MM.1S (cell line): ENCODE data around the gene TRIM59.

Experiments
- DNase-seq: peaks from one replicate; pipeline ENCODE4 v3.0.0-alpha.2; 2015
- H2AFZ ChIP-seq: fragments of 300-600 bp; sonication (generic); 2 replicates; pipeline ENCODE4 v1.6.0; 2016; ENCODE audit warnings: antibody characterized with exemption, low read length
- H3F3A ChIP-seq: fragments of 300-600 bp; sonication (generic); 2 replicates; pipeline ENCODE4 v1.6.1; 2016; ENCODE audit warnings: mild to moderate bottlenecking, antibody characterized with exemption, low read length, moderate library complexity, mixed read lengths; ENCODE audit not compliant: insufficient read depth
- H3K27ac ChIP-seq: fragments of 300-600 bp; sonication (generic); 2 replicates; pipeline ENCODE4 v1.5.1; 2016; ENCODE audit warnings: mild to moderate bottlenecking, low read length
- H3K27me3 ChIP-seq: fragments of 300-600 bp; sonication (generic); replicated peaks from 2 replicates; pipeline ENCODE4 v1.6.0; 2016; ENCODE audit warnings: low read length; ENCODE audit not compliant: insufficient read depth
- H3K36me3 ChIP-seq: fragments of 300-600 bp; sonication (generic); replicated peaks from 2 replicates; pipeline ENCODE4 v1.6.1; 2016; ENCODE audit warnings: mild to moderate bottlenecking, low read length, mixed read lengths; ENCODE audit not compliant: insufficient read depth
- H3K4me1 ChIP-seq: fragments of 300-600 bp; sonication (generic); 2 replicates; pipeline ENCODE4 v1.6.1; 2016; ENCODE audit warnings: low read length, mixed read lengths
- H3K4me2 ChIP-seq: fragments of 300-600 bp; sonication (generic); 2 replicates; pipeline ENCODE4 v1.6.0; 2016; ENCODE audit warnings: low read depth, low read length
- H3K4me3 ChIP-seq: fragments of 300-600 bp; sonication (generic); 2 replicates; pipeline ENCODE4 v1.5.1; 2016; ENCODE audit warnings: low read length, mixed read lengths
- H3K79me2 ChIP-seq: fragments of 300-600 bp; sonication (generic); 2 replicates; pipeline ENCODE4 v1.6.1; 2016; ENCODE audit warnings: mixed run types, low read length, mixed read lengths
- H3K9ac ChIP-seq: fragments of 300-600 bp; sonication (generic); 2 replicates; pipeline ENCODE4 v1.6.1; 2016; ENCODE audit warnings: low read length, mixed read lengths
- H3K9me2 ChIP-seq: fragments of 300-600 bp; sonication (generic); replicated peaks from 2 replicates; pipeline ENCODE4 v1.6.1; 2016; ENCODE audit warnings: mild to moderate bottlenecking, low read length, mixed read lengths; ENCODE audit not compliant: insufficient read depth
- H3K9me3 ChIP-seq: fragments of 300-600 bp; sonication (generic); replicated peaks from 2 replicates; pipeline ENCODE4 v1.6.1; 2016; ENCODE audit warnings: mild to moderate bottlenecking, low read length, mixed read lengths; ENCODE audit not compliant: insufficient read depth
- H4K20me1 ChIP-seq: fragments of 300-600 bp; sonication (generic); 2 replicates; pipeline ENCODE4 v1.6.1; 2016; ENCODE audit warnings: mild to moderate bottlenecking, low read length, moderate library complexity, mixed read lengths; ENCODE audit not compliant: insufficient read depth
- CTCF ChIP-seq: fragments of 300-600 bp; sonication (generic); IDR thresholded peaks from 2 replicates; pipeline ENCODE4 v1.5.1; 2016; ENCODE audit warnings: antibody characterized with exemption, low read length, mixed read lengths
- EZH2 ChIP-seq: fragments of 300-600 bp; sonication (generic); optimal IDR thresholded peaks from 2 replicates; pipeline ENCODE3; 2017; ENCODE audit warnings: low read depth, mild to moderate bottlenecking, antibody characterized with exemption, low read length, mixed read lengths
- EZH2phosphoT487 ChIP-seq: fragments of 300-600 bp; sonication (generic); IDR thresholded peaks from 2 replicates; pipeline ENCODE4 v1.6.1; 2018; ENCODE audit warnings: antibody characterized with exemption, low read length

The TRIM59 gene

GRCh38 chr3:160394009-160394392, 55.6 kb downstream of the TRIM59 start:
- Histone ChIP-seq H2AFZ (no peak overlapping the region), H3K4me1 (peaks cover 26% of the 10 kb centered on the region), H3F3A (peaks cover 6% of the 10 kb centered on the region; the same call in 1 of the 2 replicates), H3K9me3 (no peaks in the 10 kb centered on the region), H4K20me1 (no peaks in the 10 kb centered on the region), H3K27me3 (no peaks in the 10 kb centered on the region), H3K9me2 (no peaks in the 10 kb centered on the region), H3K79me2 (peaks cover 85% of the 10 kb centered on the region), H3K4me2 (no peak overlapping the region), H3K9ac (no peak overlapping the region), H3K4me3 (no peak overlapping the region), H3K36me3 (no peaks in the 10 kb centered on the region), H3K27ac (no peak overlapping the region)
- DNase-seq = no peak
- TF ChIP-seq EZH2 (no peak), CTCF (no peak)

- no peaks in the 10 kb centered on the region for H3K36me3 ChIP-seq
- no peaks in the 10 kb centered on the region for H3K9me2 ChIP-seq
- no peaks in the 10 kb centered on the region for H3K9me3 ChIP-seq
- no peak overlapping the region for H3K27ac ChIP-seq
- DNase-seq = no peak
- no peak overlapping the region for H3K9ac ChIP-seq
- no peak overlapping the region for H2AFZ ChIP-seq
- peaks cover 80% of the 10 kb centered on the region for H3K79me2 ChIP-seq
- H3K4me2 ChIP-seq = no peak overlapping the region
- H3F3A ChIP-seq = peaks cover 6% of the 10 kb centered on the region; the same call in 1 of the 2 replicates
- H3K27me3 ChIP-seq = no peaks in the 10 kb centered on the region
- no peaks in the 10 kb centered on the region for H4K20me1 ChIP-seq
- H3K4me3 ChIP-seq = no peak overlapping the region
- TF ChIP-seq EZH2phosphoT487 = no peak
- no peak for TF ChIP-seq CTCF
- no peak for TF ChIP-seq EZH2
- peaks cover 26% of the 10 kb centered on the region for H3K4me1 ChIP-seq
These were observed 56.1 kb downstream of the TRIM59 start for GRCh38 chr3:160393346-160394008.

- H3K4me3 ChIP-seq = no peak overlapping the region
- no peaks in the 10 kb centered on the region for H3K9me3 ChIP-seq
- no peak for DNase-seq
- no peak overlapping the region for H3K4me2 ChIP-seq
- no peak overlapping the region for H2AFZ ChIP-seq
- H3K9ac ChIP-seq = no peak overlapping the region
- H3K9me2 ChIP-seq = no peaks in the 10 kb centered on the region
- TF ChIP-seq EZH2 = no peak
- no peak for TF ChIP-seq EZH2phosphoT487
- no peaks in the 10 kb centered on the region for H3K36me3 ChIP-seq
- H3K4me1 ChIP-seq = peaks cover 20% of the 10 kb centered on the region
- H3K79me2 ChIP-seq = peaks cover 74% of the 10 kb centered on the region
- H3F3A ChIP-seq = peaks cover 6% of the 10 kb centered on the region; the same call in 1 of the 2 replicates
- H3K27ac ChIP-seq = no peak overlapping the region
- no peaks in the 10 kb centered on the region for H3K27me3 ChIP-seq
- no peaks in the 10 kb centered on the region for H4K20me1 ChIP-seq
These were observed 56.8 kb downstream of the TRIM59 start for GRCh38 chr3:160392798-160393197.

- H3K27me3 ChIP-seq = no peaks in the 10 kb centered on the region
- H3K27ac ChIP-seq = peak overlapping the region; percentile 26; the same call in 1 of the 2 replicates
- no peak for TF ChIP-seq CTCF
- no peak for TF ChIP-seq EZH2
- no peak for TF ChIP-seq EZH2phosphoT487
- H3K4me2 ChIP-seq = peak overlapping the region; percentile 39; the same call in 1 of the 2 replicates
- no peaks in the 10 kb centered on the region for H3K36me3 ChIP-seq
- no peak overlapping the region for H2AFZ ChIP-seq
- H3F3A ChIP-seq = peaks cover 6% of the 10 kb centered on the region; the same call in 1 of the 2 replicates
- H3K79me2 ChIP-seq = peaks cover 70% of the 10 kb centered on the region
- H3K9me2 ChIP-seq = no peaks in the 10 kb centered on the region
- no peak overlapping the region for H3K9ac ChIP-seq
- no peak overlapping the region for H3K4me3 ChIP-seq
- H4K20me1 ChIP-seq = no peaks in the 10 kb centered on the region
- no peaks in the 10 kb centered on the region for H3K9me3 ChIP-seq
- DNase-seq = no peak
- H3K4me1 ChIP-seq = peaks cover 14% of the 10 kb centered on the region
These were observed 58.9 kb downstream of the TRIM59 start for GRCh38 chr3:160390565-160391138.
